MCF 10A (cell line): ENCODE results near the gene CCDC134. TPM values are rescaled to one million over a fixed set of nuclear protein-coding genes. Genes with fewer than 3 reads are reported as not detected.

Experiments used
- BruUV-seq: library from RNA; stranded (reverse); fragments of 400-500 nt; replicated peaks from 2 replicates; lab custom pipeline; 2021; lab: Mats Ljungman, UMichigan
- CTCF ChIA-PET: fragments of 300-600 bp; sonication (Branson Sonifier 250); formaldehyde crosslinking; extraction: SDS; loops from one replicate; lab custom pipeline; 2021; ENCODE audit warnings: antibody characterized with exemption, inconsistent platforms; lab: Yijun Ruan, JAX
- POLR2A ChIA-PET: fragments of 300-600, 350-650 bp; sonication (Branson Sonifier 250); formaldehyde crosslinking; extraction: SDS; loops from one replicate; lab custom pipeline; 2020; ENCODE audit warnings: antibody characterized with exemption, inconsistent platforms; lab: Yijun Ruan, JAX
- DNase-seq: peaks from one replicate; pipeline ENCODE4 v3.0.0-alpha.2; 2018; ENCODE audit not compliant: unreplicated experiment
- H3K27ac Mint-ChIP-seq: one replicate; pipeline ENCODE4 v1.8.0; 2022; ENCODE audit warnings: mild to moderate bottlenecking, low read depth, mixed read lengths; ENCODE audit not compliant: unreplicated experiment
- H3K27me3 Mint-ChIP-seq: one replicate; pipeline ENCODE4 v1.8.0; 2022; ENCODE audit warnings: mixed read lengths; ENCODE audit not compliant: insufficient read depth, unreplicated experiment
- H3K36me3 Mint-ChIP-seq: one replicate; pipeline ENCODE4 v1.8.0; 2022; ENCODE audit warnings: mild to moderate bottlenecking, moderate library complexity, mixed read lengths; ENCODE audit not compliant: insufficient read depth, unreplicated experiment
- H3K4me1 Mint-ChIP-seq: one replicate; pipeline ENCODE4 v1.8.0; 2022; ENCODE audit warnings: mixed read lengths; ENCODE audit not compliant: insufficient read depth, unreplicated experiment
- H3K4me3 Mint-ChIP-seq: one replicate; pipeline ENCODE4 v1.8.0; 2022; ENCODE audit warnings: mild to moderate bottlenecking, moderate library complexity, mixed read lengths; ENCODE audit not compliant: unreplicated experiment
- H3K9me3 Mint-ChIP-seq: one replicate; pipeline ENCODE4 v1.8.0; 2022; ENCODE audit warnings: mixed read lengths; ENCODE audit not compliant: unreplicated experiment
- intact Hi-C: fragments of 100-400 bp; cut with micrococcal nuclease; formaldehyde crosslinking; loops from 2 replicates; pipeline ENCODE4 v1.14.1; 2022
- total RNA-seq: library from RNA; stranded (reverse); gene quantifications from 2 replicates; pipeline ENCODE4 v1.2.3, GENCODE V29; 2022
- TF ChIP-seq, protein P1 (sequence below): fragments of 200-600 bp; IDR thresholded peaks from one replicate; pipeline ENCODE4 v1.8.0; 2022; ENCODE audit warnings: antibody characterized with exemption, mild to moderate bottlenecking; ENCODE audit not compliant: unreplicated experiment

CCDC134 gene
- total RNA-seq, 1 experiment from 2014 or later: 4.0 TPM

GRCh38 chr22:41813726-41814410 lies 13.4 kb downstream of the CCDC134 start:
- BruUV-seq: no TSS peak
- no peak for DNase-seq
- ChIA-PET CTCF (interaction anchor here (1.1 to 1.2 kb wide), 2 partner anchors 67 to 116 kb away, joined by 4 to 6 read pairs; no protein-coding TSS in a partner anchor), POLR2A (no interaction called here)
- TF ChIP-seq, protein P1, sequence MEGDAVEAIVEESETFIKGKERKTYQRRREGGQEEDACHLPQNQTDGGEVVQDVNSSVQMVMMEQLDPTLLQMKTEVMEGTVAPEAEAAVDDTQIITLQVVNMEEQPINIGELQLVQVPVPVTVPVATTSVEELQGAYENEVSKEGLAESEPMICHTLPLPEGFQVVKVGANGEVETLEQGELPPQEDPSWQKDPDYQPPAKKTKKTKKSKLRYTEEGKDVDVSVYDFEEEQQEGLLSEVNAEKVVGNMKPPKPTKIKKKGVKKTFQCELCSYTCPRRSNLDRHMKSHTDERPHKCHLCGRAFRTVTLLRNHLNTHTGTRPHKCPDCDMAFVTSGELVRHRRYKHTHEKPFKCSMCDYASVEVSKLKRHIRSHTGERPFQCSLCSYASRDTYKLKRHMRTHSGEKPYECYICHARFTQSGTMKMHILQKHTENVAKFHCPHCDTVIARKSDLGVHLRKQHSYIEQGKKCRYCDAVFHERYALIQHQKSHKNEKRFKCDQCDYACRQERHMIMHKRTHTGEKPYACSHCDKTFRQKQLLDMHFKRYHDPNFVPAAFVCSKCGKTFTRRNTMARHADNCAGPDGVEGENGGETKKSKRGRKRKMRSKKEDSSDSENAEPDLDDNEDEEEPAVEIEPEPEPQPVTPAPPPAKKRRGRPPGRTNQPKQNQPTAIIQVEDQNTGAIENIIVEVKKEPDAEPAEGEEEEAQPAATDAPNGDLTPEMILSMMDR: no peak
- H3K9me3 Mint-ChIP-seq: no peaks in the 10 kb centered on the region
- intact Hi-C loops: no loop called here
- H3K4me1 Mint-ChIP-seq: no peaks in the 10 kb centered on the region
- H3K4me3 Mint-ChIP-seq: no peak overlapping the region
- H3K27ac Mint-ChIP-seq: no peak overlapping the region
- H3K36me3 Mint-ChIP-seq: no peaks in the 10 kb centered on the region
- H3K27me3 Mint-ChIP-seq: no peaks in the 10 kb centered on the region

DNA sequence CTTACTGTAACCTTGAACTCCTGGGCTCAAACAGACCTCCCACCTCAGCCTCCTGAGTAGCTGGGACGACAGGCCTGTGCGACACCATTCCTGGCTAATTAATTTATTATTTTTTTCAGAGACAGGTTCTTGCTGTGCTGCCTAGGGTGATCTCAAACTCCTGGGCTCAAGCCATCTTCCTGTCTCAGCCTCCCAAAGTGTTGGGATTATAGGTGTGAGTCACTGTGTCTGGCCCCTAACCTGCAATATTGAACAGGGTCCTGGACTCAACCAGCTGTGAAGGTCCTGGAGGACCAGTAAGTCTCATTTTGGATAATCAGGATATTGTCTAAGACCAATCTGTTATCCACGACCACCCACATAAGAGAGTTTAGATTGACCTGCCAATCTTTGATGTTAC lies 15.2 kb downstream of the CCDC134 start:
- no peaks in the 10 kb centered on the region for H3K4me1 Mint-ChIP-seq
- TF ChIP-seq, protein P1: no peak
- intact Hi-C loops: no loop called here
- no peaks in the 10 kb centered on the region for H3K9me3 Mint-ChIP-seq
- no peak for DNase-seq
- ChIA-PET POLR2A (no interaction called here), CTCF (interaction anchor here (1.3 kb wide), 1 partner anchor 31 kb away, joined by 5 read pairs; no protein-coding TSS in a partner anchor)
- no peak overlapping the region for H3K27ac Mint-ChIP-seq
- H3K27me3 Mint-ChIP-seq: no peaks in the 10 kb centered on the region
- no peaks in the 10 kb centered on the region for H3K36me3 Mint-ChIP-seq
- no peak overlapping the region for H3K4me3 Mint-ChIP-seq
- BruUV-seq: no TSS peak

DNA sequence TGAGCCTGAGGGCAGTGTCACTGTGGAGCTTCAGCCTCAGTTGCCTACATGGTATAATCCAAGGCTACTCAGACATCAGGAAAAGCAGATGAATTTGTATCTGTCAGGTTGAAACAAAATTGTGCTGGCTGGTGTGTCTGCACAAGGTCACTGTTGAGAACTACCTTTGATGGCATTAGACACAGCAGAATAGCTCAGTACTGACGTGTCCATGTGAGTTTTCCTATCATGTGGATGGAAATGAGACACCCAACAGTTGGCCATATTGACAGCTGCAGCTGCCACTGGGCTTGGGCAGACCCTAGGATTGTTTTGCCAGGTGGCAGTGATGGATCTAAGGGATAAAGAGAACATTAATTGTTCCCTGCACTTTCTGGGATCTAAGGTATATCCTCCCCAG lies 15.8 kb downstream of the CCDC134 start:
- TF ChIP-seq, protein P1: no peak
- H3K36me3 Mint-ChIP-seq: no peaks in the 10 kb centered on the region
- no peaks in the 10 kb centered on the region for H3K27me3 Mint-ChIP-seq
- intact Hi-C loops: no loop called here
- H3K4me1 Mint-ChIP-seq: no peaks in the 10 kb centered on the region
- ChIA-PET CTCF (no interaction called here), POLR2A (no interaction called here)
- no peak overlapping the region for H3K4me3 Mint-ChIP-seq
- no peaks in the 10 kb centered on the region for H3K9me3 Mint-ChIP-seq
- no TSS peak for BruUV-seq
- no peak overlapping the region for H3K27ac Mint-ChIP-seq
- DNase-seq: no peak

DNA sequence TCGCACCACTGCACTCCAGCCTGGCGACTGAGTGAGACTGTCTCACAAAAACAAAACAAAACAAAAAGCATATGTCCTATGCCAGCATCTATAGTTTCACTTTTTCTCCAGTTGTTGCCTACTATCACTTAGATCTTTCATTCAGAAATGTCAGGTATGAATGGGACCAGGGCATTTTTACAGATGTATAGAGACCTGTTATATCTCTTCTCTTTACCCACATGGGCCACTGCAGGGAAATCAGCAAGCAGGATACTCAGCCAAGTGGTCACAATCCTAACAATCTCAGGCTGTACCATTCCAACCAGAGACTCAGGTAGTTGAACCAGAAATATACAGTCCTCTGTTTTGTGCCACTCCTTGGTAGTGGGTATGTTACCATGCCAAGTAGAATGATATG lies 16.4 kb downstream of the CCDC134 start:
- TF ChIP-seq, protein P1: no peak
- H3K4me3 Mint-ChIP-seq: no peak overlapping the region
- ChIA-PET POLR2A (no interaction called here), CTCF (no interaction called here)
- no peaks in the 10 kb centered on the region for H3K4me1 Mint-ChIP-seq
- H3K27ac Mint-ChIP-seq: no peak overlapping the region
- intact Hi-C loops: no loop called here
- no peaks in the 10 kb centered on the region for H3K27me3 Mint-ChIP-seq
- no peaks in the 10 kb centered on the region for H3K36me3 Mint-ChIP-seq
- DNase-seq: no peak
- no TSS peak for BruUV-seq
- H3K9me3 Mint-ChIP-seq: no peaks in the 10 kb centered on the region
